ENCODE data around the gene GBP3.
"Not testable (repeated sequence)": the region's sequence is repeated elsewhere in the genome, so short reads cannot be mapped to it uniquely, and the experiment has no call there.

GBP3 gene

GRCh38 chr1:88985692-88986091 lies 37.0 kb downstream of the GBP3 start:
- peaks cover 3% of the 10 kb centered on the region for H3K36me3 ChIP-seq (ENCODE audit: control insufficient read depth, insufficient read depth, low read length)
- H3K9me3 ChIP-seq (ENCODE audit: control insufficient read depth, insufficient read depth, low read length) = no peaks in the 10 kb centered on the region
- no peak overlapping the region for H3K4me3 ChIP-seq (ENCODE audit: low read depth, low read length)
- H3K27me3 ChIP-seq (ENCODE audit: control insufficient read depth, insufficient read depth, low read length) = no peaks in the 10 kb centered on the region
- H3K9ac ChIP-seq (ENCODE audit: low read depth, low read length) = no peak overlapping the region
- H3K4me1 ChIP-seq (ENCODE audit: control insufficient read depth, insufficient read depth, low read length) = peaks cover 14% of the 10 kb centered on the region

GRCh38 chr1:88985032-88985431 lies 37.6 kb downstream of the GBP3 start:
- H3K4me3 ChIP-seq (ENCODE audit: low read depth, low read length) = no peak overlapping the region
- no peaks in the 10 kb centered on the region for H3K9me3 ChIP-seq (ENCODE audit: control insufficient read depth, insufficient read depth, low read length)
- no peak overlapping the region for H3K9ac ChIP-seq (ENCODE audit: low read depth, low read length)
- H3K27me3 ChIP-seq (ENCODE audit: control insufficient read depth, insufficient read depth, low read length) = no peaks in the 10 kb centered on the region
- H3K4me1 ChIP-seq (ENCODE audit: control insufficient read depth, insufficient read depth, low read length) = peaks cover 14% of the 10 kb centered on the region
- peaks cover 3% of the 10 kb centered on the region for H3K36me3 ChIP-seq (ENCODE audit: control insufficient read depth, insufficient read depth, low read length)

- Histone ChIP-seq H3K4me3 (ENCODE audit: low read depth, low read length) (no peak overlapping the region), H3K9ac (ENCODE audit: low read depth, low read length) (no peak overlapping the region), H3K4me1 (ENCODE audit: control insufficient read depth, insufficient read depth, low read length) (peaks cover 10% of the 10 kb centered on the region), H3K36me3 (ENCODE audit: control insufficient read depth, insufficient read depth, low read length) (peaks cover 3% of the 10 kb centered on the region), H3K27me3 (ENCODE audit: control insufficient read depth, insufficient read depth, low read length) (no peaks in the 10 kb centered on the region), H3K9me3 (ENCODE audit: control insufficient read depth, insufficient read depth, low read length) (no peaks in the 10 kb centered on the region)
Observed at GRCh38 chr1:88984569-88984968, 38.1 kb downstream of the GBP3 start.

- H3K9ac ChIP-seq (ENCODE audit: low read depth, low read length) = no peak overlapping the region
Observed at GRCh38 chr1:88983791-88984559, 38.7 kb downstream of the GBP3 start.

GRCh38 chr1:88982055-88982454 lies 40.6 kb downstream of the GBP3 start:
- Histone ChIP-seq H3K4me3 (ENCODE audit: low read depth, low read length) (no peak overlapping the region), H3K9ac (ENCODE audit: low read depth, low read length) (no peak overlapping the region), H3K36me3 (ENCODE audit: control insufficient read depth, insufficient read depth, low read length) (peaks cover 3% of the 10 kb centered on the region), H3K4me1 (ENCODE audit: control insufficient read depth, insufficient read depth, low read length) (peaks cover 9% of the 10 kb centered on the region), H3K9me3 (ENCODE audit: control insufficient read depth, insufficient read depth, low read length) (no peaks in the 10 kb centered on the region), H3K27me3 (ENCODE audit: control insufficient read depth, insufficient read depth, low read length) (no peaks in the 10 kb centered on the region)

More at GRCh38 chr1:88983791-88984559, 38.7 kb downstream of the GBP3 start:
- Histone ChIP-seq H3K36me3 (ENCODE audit: control insufficient read depth, insufficient read depth, low read length) (peaks cover 3% of the 10 kb centered on the region), H3K4me1 (ENCODE audit: control insufficient read depth, insufficient read depth, low read length) (peaks cover 9% of the 10 kb centered on the region), H3K27me3 (ENCODE audit: control insufficient read depth, insufficient read depth, low read length) (no peaks in the 10 kb centered on the region), H3K9me3 (ENCODE audit: control insufficient read depth, insufficient read depth, low read length) (no peaks in the 10 kb centered on the region), H3K4me3 (ENCODE audit: low read depth, low read length) (no peak overlapping the region)

- H3K4me1 ChIP-seq (ENCODE audit: control insufficient read depth, insufficient read depth, low read length); H3K4me3 ChIP-seq (ENCODE audit: low read depth, low read length); H3K36me3 ChIP-seq (ENCODE audit: control insufficient read depth, insufficient read depth, low read length); H3K27me3 ChIP-seq (ENCODE audit: control insufficient read depth, insufficient read depth, low read length); H3K9me3 ChIP-seq (ENCODE audit: control insufficient read depth, insufficient read depth, low read length); H3K9ac ChIP-seq (ENCODE audit: low read depth, low read length): not testable (repeated sequence)
Observed at GRCh38 chr1:88981506-88981905, 41.2 kb downstream of the GBP3 start.

- Histone ChIP-seq H3K4me1 (ENCODE audit: control insufficient read depth, insufficient read depth, low read length) (peaks cover 9% of the 10 kb centered on the region), H3K4me3 (ENCODE audit: low read depth, low read length) (no peak overlapping the region), H3K9ac (ENCODE audit: low read depth, low read length) (no peak overlapping the region), H3K36me3 (ENCODE audit: control insufficient read depth, insufficient read depth, low read length) (peaks cover 3% of the 10 kb centered on the region), H3K27me3 (ENCODE audit: control insufficient read depth, insufficient read depth, low read length) (no peaks in the 10 kb centered on the region), H3K9me3 (ENCODE audit: control insufficient read depth, insufficient read depth, low read length) (no peaks in the 10 kb centered on the region)
Observed at GRCh38 chr1:88980870-88981269, 41.8 kb downstream of the GBP3 start.

- H3K9ac ChIP-seq (ENCODE audit: low read depth, low read length) = no peak overlapping the region
- H3K36me3 ChIP-seq (ENCODE audit: control insufficient read depth, insufficient read depth, low read length) = peaks cover 3% of the 10 kb centered on the region
Observed at GRCh38 chr1:88979749-88980116, 42.9 kb downstream of the GBP3 start.

GRCh38 chr1:88979054-88979748 lies 43.5 kb downstream of the GBP3 start:
- peaks cover 3% of the 10 kb centered on the region for H3K36me3 ChIP-seq (ENCODE audit: control insufficient read depth, insufficient read depth, low read length)
- H3K4me1 ChIP-seq (ENCODE audit: control insufficient read depth, insufficient read depth, low read length) = no peaks in the 10 kb centered on the region
- no peaks in the 10 kb centered on the region for H3K9me3 ChIP-seq (ENCODE audit: control insufficient read depth, insufficient read depth, low read length)
- H3K9ac ChIP-seq (ENCODE audit: low read depth, low read length) = no peak overlapping the region
- no peaks in the 10 kb centered on the region for H3K27me3 ChIP-seq (ENCODE audit: control insufficient read depth, insufficient read depth, low read length)
- no peak overlapping the region for H3K4me3 ChIP-seq (ENCODE audit: low read depth, low read length)

More at GRCh38 chr1:88979749-88980116, 42.9 kb downstream of the GBP3 start:
- Histone ChIP-seq H3K27me3 (ENCODE audit: control insufficient read depth, insufficient read depth, low read length) (no peaks in the 10 kb centered on the region), H3K4me1 (ENCODE audit: control insufficient read depth, insufficient read depth, low read length) (peaks cover 4% of the 10 kb centered on the region), H3K4me3 (ENCODE audit: low read depth, low read length) (no peak overlapping the region), H3K9me3 (ENCODE audit: control insufficient read depth, insufficient read depth, low read length) (no peaks in the 10 kb centered on the region)

GRCh38 chr1:88976235-88976634 lies 46.4 kb downstream of the GBP3 start:
- no peak overlapping the region for H3K4me3 ChIP-seq (ENCODE audit: low read depth, low read length)
- no peaks in the 10 kb centered on the region for H3K4me1 ChIP-seq (ENCODE audit: control insufficient read depth, insufficient read depth, low read length)
- no peaks in the 10 kb centered on the region for H3K27me3 ChIP-seq (ENCODE audit: control insufficient read depth, insufficient read depth, low read length)

GRCh38 chr1:88974616-88975172 lies 48.0 kb downstream of the GBP3 start:
- H3K36me3 ChIP-seq (ENCODE audit: control insufficient read depth, insufficient read depth, low read length); H3K9ac ChIP-seq (ENCODE audit: low read depth, low read length); H3K4me3 ChIP-seq (ENCODE audit: low read depth, low read length); H3K9me3 ChIP-seq (ENCODE audit: control insufficient read depth, insufficient read depth, low read length); H3K4me1 ChIP-seq (ENCODE audit: control insufficient read depth, insufficient read depth, low read length); H3K27me3 ChIP-seq (ENCODE audit: control insufficient read depth, insufficient read depth, low read length): not testable (repeated sequence)

More at GRCh38 chr1:88976235-88976634, 46.4 kb downstream of the GBP3 start:
- no peaks in the 10 kb centered on the region for H3K36me3 ChIP-seq (ENCODE audit: control insufficient read depth, insufficient read depth, low read length)
- no peaks in the 10 kb centered on the region for H3K9me3 ChIP-seq (ENCODE audit: control insufficient read depth, insufficient read depth, low read length)
- H3K9ac ChIP-seq (ENCODE audit: low read depth, low read length) = no peak overlapping the region
